Inferior parietal cortex (tissue), 1 donor: ENCODE results near the gene PAN3.

Experiments
- DNase-seq: peaks from one replicate; pipeline ENCODE4 v3.0.0-alpha.2; 2016; ENCODE audit errors: extremely low spot score

Gene PAN3

DNA sequence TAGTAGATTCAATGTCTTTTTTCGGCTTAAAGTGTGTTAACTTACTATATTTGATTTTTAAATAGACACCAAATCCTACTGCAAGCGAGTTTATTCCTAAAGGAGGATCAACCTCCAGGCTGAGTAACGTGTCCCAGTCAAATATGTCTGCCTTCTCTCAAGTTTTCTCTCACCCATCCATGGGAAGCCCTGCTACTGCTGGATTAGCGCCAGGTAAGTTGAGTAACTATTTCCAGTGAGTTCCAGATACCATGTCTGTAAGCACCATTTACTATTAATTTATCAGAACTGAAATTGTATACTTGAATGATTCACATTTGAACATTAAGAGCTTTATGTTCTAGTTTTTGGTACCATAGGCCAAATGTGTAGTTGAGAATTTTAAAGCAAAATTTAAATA is 81.8 kb downstream of the PAN3 start:
- DNase-seq = no peak

DNA sequence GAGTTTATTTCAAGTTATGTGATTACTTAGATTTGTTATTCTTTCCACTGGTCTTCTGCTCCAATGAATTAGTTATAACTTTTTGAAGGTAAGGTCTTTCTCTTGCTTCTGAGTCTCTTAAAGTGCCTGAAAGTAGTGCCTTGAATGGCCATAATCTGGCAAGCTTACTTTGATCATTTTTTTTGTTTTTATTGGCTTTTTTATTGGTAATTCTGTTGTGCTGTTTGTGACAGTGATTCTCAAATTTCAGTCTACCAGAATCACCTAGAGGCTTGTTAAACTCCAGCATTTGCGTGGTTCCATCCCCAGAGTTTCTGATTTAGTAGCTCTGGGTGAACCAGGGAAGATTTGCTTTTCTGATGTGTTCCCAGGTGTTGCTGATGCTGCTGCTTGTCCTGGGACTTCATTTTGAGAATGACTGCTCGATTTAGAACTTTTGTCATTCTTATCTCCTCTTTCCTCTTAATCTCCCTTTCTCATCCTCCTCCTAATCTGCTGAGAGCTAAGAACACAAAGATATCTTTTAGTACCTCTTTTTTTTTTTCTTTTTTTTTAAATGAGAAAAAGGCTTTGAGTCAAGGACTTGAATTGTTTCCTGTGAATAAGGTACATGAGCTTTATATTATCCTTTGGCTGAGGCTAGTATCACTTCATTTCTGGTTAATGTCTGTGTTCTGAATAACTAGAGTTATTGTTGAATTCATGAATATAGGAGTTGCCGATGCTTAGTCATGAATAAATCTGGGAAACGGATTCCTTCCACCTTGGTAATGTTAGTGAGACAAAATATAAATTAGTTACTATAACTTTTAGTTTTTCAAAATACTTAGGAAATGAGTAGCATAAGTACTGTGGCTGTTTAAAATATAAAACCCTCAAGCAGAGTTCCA is 91.4 kb downstream of the PAN3 start:
- DNase-seq = no peak

DNA sequence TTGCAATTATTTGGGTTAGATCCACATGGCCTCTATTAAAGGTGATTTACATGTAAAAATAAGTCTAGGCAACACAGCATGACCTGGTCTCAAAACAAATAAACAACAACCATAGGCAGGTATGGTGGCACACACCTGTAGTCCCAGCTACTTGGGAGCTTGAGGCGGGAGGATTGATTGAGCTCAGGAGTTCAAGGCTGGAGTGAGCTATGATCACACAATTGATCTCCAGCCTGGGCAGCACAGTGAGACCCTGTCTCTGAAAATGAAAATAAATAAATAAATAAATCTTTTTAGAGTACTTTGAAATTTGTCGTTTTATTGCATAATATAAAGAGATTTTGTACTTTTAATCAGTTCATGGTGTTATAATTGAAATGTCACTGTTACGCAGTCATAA is 93.3 kb downstream of the PAN3 start:
- no peak for DNase-seq

DNA sequence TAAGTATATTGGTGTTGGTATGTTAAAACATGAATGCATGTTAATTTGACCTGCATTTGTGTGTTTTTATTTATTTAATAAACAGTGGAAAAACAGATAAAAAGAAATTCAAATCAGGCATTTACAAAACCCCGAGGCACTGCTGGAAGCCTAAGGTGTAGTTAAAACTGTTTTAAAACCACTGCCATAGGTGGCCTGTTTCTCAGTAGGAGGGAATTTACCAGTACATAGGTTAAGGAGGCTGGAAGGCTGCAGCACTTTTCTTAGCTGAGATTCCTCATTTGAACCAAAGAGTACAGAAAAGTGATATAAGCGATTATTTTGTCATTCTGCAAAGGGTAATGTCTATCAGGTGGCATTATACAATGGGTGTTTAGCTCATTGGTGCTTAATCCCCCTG is 99.6 kb downstream of the PAN3 start:
- no peak for DNase-seq

DNA sequence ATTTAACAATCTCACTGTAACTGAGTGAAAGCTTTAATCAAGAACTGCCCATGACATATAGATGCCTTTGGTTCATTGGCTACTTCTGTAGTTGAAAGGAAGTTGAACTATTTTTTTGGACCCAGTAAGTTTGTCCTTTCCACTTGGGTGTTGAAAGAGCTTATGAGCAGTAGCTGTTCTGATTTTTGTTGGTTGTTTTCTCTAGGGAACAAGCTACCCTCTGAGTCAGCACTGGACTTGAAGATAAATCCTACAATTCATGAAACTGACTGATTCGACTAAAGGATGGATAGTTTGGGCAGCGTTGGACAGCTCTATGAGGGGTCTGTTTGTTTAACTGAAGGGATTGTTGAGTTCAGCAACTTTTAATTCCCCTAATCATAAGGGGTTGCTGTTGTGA is 101.0 kb downstream of the PAN3 start:
- no peak for DNase-seq

DNA sequence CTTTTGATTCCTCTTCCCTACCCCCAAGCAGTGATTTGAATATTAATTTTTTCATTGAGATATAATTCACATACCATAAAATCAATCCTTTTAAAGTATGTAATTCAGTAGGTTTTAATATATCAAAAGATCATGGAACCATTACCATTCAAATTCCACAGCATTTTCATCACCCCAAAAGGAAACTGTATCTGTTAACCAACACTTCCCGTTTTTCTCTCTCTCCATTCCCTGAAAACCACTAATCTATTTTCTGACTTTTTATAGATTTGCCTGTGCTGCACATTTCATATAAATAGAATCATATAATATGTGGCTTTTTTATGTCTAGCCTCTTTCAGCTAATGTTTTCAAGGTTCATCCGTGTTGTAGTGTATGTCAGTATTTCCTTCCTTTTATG is 107.1 kb downstream of the PAN3 start:
- no peak for DNase-seq

DNA sequence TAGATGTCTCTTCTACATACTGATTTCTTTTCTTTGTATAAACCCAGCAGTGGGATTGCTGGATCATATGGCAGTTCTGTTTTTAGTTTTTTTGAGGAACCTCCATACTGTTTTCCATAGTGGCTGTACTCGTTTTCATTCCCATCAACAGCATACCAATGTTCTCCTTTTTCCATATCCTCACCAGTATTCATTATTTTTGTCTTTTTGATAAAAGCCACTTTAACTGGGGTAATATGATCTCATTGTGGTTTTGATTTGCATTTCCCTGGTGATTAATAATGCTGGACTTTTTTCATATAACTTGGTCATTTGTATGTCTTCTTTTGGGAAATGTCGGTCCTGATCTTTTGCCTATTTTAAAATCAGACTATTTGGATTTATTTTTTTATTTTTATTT is 108.5 kb downstream of the PAN3 start:
- no peak for DNase-seq

DNA sequence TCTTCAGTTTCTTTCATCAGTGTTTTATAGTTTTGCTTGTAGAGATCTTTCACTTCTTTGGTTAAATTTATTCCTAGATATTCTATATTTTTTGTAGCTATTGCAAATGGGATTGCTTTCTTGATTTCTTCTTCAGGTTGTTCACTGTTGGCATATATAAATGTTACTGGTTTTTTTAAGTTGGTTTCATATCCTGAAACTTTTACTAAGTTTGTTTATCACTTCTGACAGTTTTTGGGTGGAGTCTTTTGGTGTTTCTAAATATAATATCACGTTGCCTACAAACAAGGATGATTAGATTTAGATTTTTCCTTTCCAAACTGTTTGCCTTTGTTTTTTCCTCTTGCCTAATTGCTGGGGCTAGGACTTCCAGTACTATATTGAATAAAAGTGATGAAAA is 109.7 kb downstream of the PAN3 start:
- DNase-seq = no peak

DNA sequence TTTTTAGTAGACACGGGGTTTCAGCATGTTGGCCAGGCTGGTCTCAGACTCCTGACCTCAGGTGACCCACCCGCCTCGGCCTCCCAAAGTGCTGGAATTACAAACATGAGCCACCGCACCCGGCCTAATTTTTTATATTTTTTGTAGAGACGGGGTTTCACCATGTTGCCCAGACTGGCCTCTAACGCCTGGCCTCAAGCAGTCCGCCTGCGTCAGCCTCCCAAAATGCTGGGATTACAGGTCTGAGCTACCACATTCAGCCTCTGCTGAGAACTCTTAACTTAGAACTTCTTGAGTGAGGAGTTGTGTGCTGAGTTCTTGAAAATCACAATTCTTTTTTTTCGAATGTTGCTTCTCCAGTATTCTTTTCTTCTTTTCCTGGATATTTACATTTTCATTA is 112.2 kb downstream of the PAN3 start:
- DNase-seq = no peak

DNA sequence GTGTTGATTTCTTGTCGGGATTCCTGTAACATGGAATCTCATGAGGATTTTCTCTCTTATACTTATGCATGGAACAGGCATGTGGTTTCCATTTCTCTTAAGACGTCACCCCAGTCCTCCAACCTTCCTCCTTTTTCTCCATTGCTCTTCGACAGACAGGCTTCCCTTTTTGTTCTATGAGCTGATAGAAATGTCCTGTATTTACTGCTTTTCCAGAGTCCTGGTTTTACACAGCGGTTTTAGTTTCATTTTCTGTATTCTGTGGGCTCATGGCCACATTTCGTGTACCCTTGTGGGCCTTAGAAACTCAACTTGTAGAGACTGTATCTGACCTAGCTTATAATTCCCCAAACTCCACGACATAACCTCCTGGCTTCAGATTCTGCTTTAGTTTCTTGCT is 113.1 kb downstream of the PAN3 start:
- no peak for DNase-seq

DNA sequence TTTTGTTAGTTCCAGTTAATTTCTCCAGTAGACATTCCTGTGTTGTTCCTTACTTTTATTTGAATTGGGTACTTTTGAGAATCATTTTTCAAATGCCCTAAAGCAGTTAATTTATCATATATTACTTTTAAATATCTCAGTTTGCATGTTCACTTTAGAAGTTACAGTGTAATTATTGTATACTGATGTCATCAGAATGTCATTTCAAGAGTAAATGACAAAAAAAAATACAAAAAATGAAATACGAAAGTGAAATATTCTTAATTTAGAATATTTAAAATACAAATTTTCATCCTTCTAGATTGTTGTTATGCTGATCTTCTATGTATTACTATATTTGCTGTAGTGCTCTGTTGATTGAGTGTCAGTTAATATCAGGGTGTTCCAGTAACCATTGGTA is 114.2 kb downstream of the PAN3 start:
- no peak for DNase-seq

DNA sequence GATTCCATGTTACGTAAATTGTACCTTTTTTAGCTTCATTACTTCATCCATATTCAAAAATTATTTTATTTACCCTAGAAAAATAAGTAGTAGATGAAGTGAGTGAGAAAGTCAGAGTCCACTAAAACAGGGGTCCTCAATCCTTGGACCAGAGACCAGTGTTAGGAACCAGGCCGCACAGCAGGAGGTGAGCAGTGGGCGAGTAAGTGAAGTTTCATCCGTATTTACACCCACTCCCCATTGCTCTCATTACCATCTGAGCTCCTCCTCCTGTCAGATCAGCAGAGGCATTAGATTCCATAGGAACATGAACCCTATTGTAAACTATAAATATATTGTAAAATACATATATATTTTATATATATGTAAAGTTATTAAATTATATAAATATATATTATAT is 119.0 kb downstream of the PAN3 start:
- no peak for DNase-seq

DNA sequence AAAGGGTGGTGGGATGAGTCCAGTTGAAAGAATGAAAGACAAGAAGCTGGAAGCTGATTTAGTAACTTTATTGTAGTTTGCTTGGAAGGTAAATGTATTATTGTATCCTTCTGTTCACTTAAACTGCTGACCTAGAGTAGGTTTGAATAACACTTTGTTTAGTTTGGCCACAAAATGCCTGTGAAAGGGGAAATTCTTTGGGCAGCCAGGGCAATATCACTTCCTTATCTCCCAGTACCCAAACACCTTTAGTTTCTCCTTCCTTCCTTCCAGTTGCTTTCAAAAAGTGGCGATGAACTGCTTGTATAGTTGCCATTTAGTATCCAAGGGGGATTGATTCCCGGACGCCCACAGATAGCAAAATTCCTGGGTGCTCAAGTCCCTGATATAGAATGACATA is 120.1 kb downstream of the PAN3 start:
- DNase-seq = no peak

DNA sequence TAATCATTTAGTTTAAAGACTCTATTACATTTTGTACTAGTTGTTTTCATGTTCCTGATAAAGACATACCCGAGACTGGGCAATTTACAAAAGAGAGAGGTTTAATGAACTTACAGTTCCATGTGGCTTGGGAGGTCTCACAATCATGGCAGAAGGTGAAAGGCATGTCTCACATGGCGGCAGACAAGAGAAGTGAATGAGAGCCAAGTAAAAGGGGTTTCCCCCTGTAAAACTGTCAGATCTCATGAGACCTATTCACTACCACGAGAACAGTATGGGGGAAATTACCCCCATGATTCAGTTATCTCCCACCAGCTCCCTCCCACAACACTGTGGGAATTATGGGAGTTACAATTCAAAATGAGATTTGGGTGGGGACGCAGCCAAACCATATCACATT is 129.2 kb downstream of the PAN3 start:
- DNase-seq = no peak

DNA sequence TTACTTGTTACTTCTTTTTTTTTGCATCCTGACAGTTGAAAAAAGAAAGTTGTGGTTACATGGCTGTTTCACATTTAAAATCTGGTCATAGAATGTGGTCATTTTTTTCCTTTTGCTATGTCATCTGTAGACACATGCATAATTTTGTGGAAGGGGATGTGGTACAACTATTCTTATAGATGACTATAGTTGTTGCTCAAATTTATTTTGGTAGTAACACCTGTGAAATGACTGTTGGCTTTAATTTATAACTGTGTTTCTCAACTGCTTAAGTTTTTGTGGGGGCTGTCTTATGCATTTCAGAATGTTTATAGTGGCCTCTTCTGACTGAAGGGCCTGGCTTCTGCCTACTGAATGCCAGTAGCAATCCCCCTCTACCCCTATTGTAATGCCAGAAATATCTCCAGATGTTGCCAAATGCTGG is 130.5 kb downstream of the PAN3 start:
- no peak for DNase-seq

DNA sequence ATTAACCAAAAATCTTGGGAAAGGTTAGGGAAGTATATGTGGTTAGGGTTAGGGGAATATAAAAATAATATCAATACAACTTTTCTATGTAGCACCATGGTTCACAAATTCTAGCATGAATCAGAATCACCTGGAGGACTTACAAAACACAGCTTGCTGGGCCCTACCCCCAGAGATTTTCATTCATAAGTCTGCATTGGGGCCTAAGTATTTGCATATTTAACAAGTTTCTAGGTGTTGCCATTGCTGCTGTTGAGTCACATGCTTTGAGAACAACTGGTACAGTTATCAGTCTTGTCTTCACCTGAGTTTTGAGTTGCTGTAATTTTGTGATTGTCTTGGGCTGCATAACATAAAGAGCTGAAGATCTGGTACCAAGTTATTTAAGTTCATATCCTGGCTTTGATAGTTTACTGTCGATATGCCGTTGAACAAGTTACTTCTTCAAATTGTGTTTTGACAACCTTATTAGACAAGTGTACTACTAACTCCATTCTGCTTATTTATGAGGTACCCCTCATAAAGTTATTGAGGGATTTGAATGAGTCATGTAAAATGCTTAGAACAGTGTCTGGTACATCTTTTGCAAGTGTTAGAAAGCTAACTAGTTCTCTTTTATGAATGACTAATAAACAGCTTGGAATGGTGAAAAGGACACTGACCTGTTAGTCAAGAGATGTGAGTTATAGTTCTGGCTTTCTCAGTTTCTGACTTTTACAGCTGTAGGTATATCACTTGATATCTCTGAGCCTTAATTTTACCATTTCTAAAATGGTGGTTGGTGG is 132.9 kb downstream of the PAN3 start:
- DNase-seq = no peak

DNA sequence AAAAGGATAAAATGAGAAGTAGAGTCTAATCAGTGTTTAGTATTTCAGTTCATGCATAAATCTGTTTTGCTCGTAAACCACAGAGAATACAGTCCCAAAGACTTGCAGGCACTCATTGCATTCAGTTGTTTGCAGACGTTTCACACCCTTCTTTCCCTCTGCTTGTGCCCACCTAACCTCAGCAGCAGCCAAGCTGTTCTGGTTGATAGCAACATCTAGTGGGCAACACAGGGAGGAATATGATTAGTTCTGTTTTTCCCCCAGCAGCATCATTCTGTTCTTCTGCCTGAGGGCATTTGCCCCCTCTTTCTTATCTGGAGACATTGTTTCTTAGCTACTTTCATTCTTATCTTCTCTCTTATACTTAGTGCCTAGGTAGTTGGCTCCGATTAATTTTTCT is 135.6 kb downstream of the PAN3 start:
- DNase-seq = no peak

DNA sequence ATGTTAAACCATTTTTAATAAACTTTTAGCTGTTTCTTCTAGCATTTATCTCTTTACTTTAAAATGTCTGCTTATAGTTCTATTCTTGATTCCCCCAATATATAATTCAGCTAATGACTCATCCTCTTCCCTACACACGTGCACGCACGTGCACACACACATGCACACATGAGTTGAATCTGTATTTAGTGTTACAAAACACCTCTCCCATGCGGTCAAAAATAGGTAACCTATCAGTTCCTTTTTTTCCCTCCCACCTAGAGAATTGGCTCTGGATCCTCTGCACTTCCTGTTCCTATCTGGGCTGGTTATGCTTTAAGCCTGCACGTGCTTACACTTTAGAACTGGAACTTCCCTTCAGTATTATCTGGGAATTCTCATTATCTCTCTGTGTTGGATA is 144.1 kb downstream of the PAN3 start:
- no peak for DNase-seq

DNA sequence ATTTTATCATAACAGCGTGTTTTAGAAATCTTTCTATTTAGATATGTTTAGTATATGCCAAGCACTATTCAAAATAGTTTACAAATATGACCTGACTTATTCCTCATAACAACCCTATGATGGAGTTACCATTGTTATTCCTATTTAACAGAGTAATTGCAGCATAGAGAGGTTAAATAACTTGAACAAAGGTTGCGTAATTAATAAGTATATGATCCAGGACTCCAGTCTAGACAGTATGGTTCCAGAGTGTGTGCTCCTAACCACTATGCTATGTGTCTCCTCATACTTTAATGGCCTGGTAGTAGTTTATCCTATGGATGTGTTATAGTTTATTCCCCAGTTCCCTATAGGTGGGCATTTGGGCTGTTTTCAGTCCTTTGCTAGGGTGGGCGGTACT is 145.3 kb downstream of the PAN3 start:
- no peak for DNase-seq

DNA sequence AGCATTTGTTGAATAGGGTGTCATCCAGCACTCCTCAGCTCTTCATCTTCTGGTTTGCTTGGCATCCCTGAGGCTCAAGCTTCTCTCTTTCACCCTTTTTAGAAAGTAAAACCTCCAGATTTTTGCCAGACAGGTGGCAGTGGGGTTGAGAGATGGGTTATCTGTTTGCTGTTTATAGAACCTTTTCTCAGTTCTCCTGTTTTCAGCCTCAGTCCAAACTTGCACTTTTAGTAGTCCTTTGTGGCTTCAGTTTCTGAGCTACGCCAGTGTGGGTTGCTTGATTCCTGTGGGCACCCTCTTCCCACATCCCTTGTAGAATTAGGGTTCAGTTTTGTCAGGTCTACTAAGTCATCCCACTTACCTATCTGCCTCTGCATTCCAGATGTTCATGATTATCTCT is 147.9 kb downstream of the PAN3 start:
- DNase-seq = no peak

DNA sequence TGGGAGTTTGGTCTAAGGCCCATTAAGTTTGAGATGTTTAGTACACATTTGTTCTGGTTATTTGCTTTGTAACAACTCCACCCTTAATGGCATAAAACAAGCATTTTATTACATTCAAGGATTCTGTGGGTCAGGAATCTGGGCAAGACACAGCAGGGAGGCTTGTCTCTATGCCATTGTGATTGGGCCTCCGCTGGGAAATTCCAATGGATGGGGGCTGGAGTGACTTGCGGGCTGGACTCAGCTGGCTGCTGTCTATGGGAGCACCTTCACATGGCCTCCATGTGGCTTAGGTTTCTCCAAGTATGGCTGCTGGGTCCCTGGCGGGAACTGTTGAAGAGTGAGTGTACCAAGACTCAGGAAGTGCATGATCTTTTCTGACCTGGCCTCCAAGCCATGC is 159.0 kb downstream of the PAN3 start:
- DNase-seq = no peak

DNA sequence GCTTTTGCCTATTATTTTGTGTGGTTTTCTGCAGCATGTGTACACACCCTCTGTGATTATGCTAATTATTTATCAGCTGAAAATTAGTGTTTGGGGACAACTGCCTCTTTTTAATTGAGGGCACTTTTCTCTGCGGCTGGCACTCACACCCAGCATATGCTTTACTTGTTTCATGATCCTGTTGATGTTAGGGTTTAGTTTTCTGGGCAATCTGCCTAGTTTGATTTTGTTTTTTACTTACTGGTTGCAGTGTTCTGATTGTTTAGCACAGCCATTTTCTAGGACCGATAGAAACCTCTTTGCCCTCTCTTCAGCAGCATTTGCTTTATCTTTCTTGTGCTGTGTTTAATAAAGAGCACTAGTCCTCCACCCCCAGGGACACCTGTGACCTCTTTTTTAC is 161.6 kb downstream of the PAN3 start:
- no peak for DNase-seq

DNA sequence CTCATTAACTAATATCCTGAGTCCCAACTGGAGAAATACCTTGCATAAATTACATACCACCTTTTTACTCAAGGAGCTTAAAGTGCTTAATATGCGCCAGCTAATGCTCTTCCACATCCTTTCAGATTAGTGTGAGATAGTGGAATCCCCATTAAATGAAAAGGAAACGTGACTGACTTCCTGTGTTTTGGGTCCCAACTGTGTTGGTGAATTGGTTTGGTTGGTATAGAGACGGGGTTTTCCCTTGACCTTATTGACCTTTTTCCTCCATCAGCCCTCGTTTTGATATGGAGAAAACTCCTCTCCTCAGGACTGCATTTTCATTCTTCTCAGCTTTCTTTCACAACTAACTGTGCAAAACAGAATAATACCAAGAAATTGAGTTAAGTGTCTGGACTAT is 163.5 kb downstream of the PAN3 start:
- no peak for DNase-seq
